Measurements from ENCODE around the gene CROT. TPM values are rescaled to one million over a fixed set of nuclear protein-coding genes. Genes with fewer than 3 reads are reported as not detected.

Gene CROT
- total RNA-seq, 1 donor from 2014 or later: 18.8 TPM

- no peak overlapping the region for H2AFZ ChIP-seq (ENCODE audit: low read depth, low read length)
- no peak overlapping the region for H3K27ac ChIP-seq (ENCODE audit: low read depth, low read length)
- H3K4me3 Mint-ChIP-seq (ENCODE audit: unreplicated experiment): no peak overlapping the region
- no peaks in the 10 kb centered on the region for H3K36me3 ChIP-seq (ENCODE audit: insufficient read depth, low read length)
- no peaks in the 10 kb centered on the region for H4K20me1 ChIP-seq (ENCODE audit: insufficient read depth, low read length)
- H3K4me3 ChIP-seq (ENCODE audit: insufficient read depth, low read depth, low read length): no peak overlapping the region
- H3K4me1 Mint-ChIP-seq (ENCODE audit: low read depth, unreplicated experiment): peaks cover 7% of the 10 kb centered on the region
- H3K9ac ChIP-seq (ENCODE audit: low read length): no peak overlapping the region
- no peaks in the 10 kb centered on the region for H3K9me3 ChIP-seq (ENCODE audit: insufficient read depth, low read depth, low read length)
- no peak overlapping the region for H3K4me2 ChIP-seq (ENCODE audit: low read length)
- peaks cover 7% of the 10 kb centered on the region for H3K4me1 ChIP-seq (ENCODE audit: insufficient read depth, low read length)
- H3K36me3 Mint-ChIP-seq (ENCODE audit: low read depth, unreplicated experiment): no peaks in the 10 kb centered on the region
- H3K27me3 ChIP-seq (ENCODE audit: insufficient read depth, low read length): no peaks in the 10 kb centered on the region
- TF ChIP-seq, protein P1, sequence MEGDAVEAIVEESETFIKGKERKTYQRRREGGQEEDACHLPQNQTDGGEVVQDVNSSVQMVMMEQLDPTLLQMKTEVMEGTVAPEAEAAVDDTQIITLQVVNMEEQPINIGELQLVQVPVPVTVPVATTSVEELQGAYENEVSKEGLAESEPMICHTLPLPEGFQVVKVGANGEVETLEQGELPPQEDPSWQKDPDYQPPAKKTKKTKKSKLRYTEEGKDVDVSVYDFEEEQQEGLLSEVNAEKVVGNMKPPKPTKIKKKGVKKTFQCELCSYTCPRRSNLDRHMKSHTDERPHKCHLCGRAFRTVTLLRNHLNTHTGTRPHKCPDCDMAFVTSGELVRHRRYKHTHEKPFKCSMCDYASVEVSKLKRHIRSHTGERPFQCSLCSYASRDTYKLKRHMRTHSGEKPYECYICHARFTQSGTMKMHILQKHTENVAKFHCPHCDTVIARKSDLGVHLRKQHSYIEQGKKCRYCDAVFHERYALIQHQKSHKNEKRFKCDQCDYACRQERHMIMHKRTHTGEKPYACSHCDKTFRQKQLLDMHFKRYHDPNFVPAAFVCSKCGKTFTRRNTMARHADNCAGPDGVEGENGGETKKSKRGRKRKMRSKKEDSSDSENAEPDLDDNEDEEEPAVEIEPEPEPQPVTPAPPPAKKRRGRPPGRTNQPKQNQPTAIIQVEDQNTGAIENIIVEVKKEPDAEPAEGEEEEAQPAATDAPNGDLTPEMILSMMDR (IDR thresholded peaks at IDR 0.05; ENCODE audit: insufficient read depth, low read depth, low read length): no peak
- TF ChIP-seq EZH2 (IDR thresholded peaks at IDR 0.05; ENCODE audit: insufficient read depth, low read length): no peak
- H3K79me2 ChIP-seq (ENCODE audit: insufficient read depth, low read length): no peaks in the 10 kb centered on the region
- FAIRE-seq: no peak
- DNase-seq (ENCODE audit: low read depth): no peak
- H3K27me3 Mint-ChIP-seq (ENCODE audit: low read depth, unreplicated experiment): no peaks in the 10 kb centered on the region
- H3K27ac Mint-ChIP-seq (ENCODE audit: unreplicated experiment): no peak overlapping the region
- peaks cover 5% of the 10 kb centered on the region for H3K9me3 Mint-ChIP-seq (ENCODE audit: unreplicated experiment)
These were observed 29.3 kb upstream of the CROT start for GRCh38 chr7:87316097-87316700.

- Histone ChIP-seq H2AFZ (ENCODE audit: low read depth, low read length) (no peak overlapping the region), H3K27me3 (ENCODE audit: insufficient read depth, low read length) (no peaks in the 10 kb centered on the region), H3K36me3 (ENCODE audit: insufficient read depth, low read length) (no peaks in the 10 kb centered on the region), H3K4me2 (ENCODE audit: low read length) (peak overlapping the region; percentile 17), H3K9ac (ENCODE audit: low read length) (no peak overlapping the region), H3K4me3 (ENCODE audit: insufficient read depth, low read depth, low read length) (no peak overlapping the region), H3K9me3 (ENCODE audit: insufficient read depth, low read depth, low read length) (no peaks in the 10 kb centered on the region), H4K20me1 (ENCODE audit: insufficient read depth, low read length) (no peaks in the 10 kb centered on the region), H3K27ac (ENCODE audit: low read depth, low read length) (no peak overlapping the region), H3K4me1 (ENCODE audit: insufficient read depth, low read length) (peaks cover 7% of the 10 kb centered on the region), H3K79me2 (ENCODE audit: insufficient read depth, low read length) (no peaks in the 10 kb centered on the region)
- H3K27ac Mint-ChIP-seq (ENCODE audit: unreplicated experiment): no peak overlapping the region
- no peak overlapping the region for H3K4me3 Mint-ChIP-seq (ENCODE audit: unreplicated experiment)
- FAIRE-seq (no peak), DNase-seq (ENCODE audit: low read depth) (peak; percentile 82)
- H3K36me3 Mint-ChIP-seq (ENCODE audit: low read depth, unreplicated experiment): no peaks in the 10 kb centered on the region
- peaks cover 7% of the 10 kb centered on the region for H3K4me1 Mint-ChIP-seq (ENCODE audit: low read depth, unreplicated experiment)
- TF ChIP-seq EZH2 (IDR thresholded peaks at IDR 0.05; ENCODE audit: insufficient read depth, low read length): no peak
- TF ChIP-seq, protein P1 (IDR thresholded peaks at IDR 0.05; ENCODE audit: insufficient read depth, low read depth, low read length): no peak
- no peaks in the 10 kb centered on the region for H3K27me3 Mint-ChIP-seq (ENCODE audit: low read depth, unreplicated experiment)
- peaks cover 7% of the 10 kb centered on the region for H3K9me3 Mint-ChIP-seq (ENCODE audit: unreplicated experiment)
These were observed 28.5 kb upstream of the CROT start for GRCh38 chr7:87316846-87317552.

All from astrocyte (in vitro differentiated cells and primary cell).